ENCODE measurements around the gene MCRIP2. TPM values are rescaled to one million over a fixed set of nuclear protein-coding genes. Genes with fewer than 3 reads are reported as not detected.

The MCRIP2 gene
- total and polyA plus RNA-seq, 2 of the 8 experiments (the other 6 are each of a cell fraction or from before 2014, with no cell fraction given) = 45.4 to 75.5 TPM

DNA sequence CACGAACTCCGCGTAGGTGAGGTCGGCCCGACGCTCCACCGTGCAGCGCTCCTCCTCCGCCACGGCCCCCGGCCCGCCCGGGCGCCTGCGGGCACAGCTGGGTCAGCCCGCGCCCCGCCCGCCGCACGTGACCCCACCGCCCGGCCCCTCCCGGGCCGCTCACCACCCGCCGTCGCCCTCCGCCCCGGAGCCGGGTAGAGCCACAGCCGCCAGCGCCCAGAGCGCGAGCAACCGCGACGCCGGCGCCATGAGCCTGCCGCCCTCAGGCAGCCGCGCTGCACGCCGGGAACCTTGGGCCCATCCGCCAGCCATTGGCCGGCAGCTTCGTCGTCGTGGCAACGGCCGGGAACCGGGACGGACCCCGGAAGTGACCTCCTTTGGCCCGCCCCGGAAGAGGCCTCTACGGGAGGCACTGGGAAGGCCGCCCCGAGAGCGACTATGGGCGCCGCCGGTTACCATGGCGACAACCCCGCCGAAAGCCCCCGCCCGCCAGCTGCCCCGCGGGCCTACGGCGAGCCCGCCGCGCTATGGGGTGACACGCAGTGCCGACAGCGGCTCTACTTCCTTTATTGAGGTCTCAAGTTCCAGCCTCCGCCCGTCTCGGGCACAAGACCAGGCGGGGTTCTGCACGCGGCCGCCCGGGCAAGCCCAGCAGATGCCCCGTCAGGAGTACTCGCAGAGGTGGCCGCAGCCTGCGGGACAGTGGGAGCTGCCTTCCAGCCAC is 42.6 kb downstream of the MCRIP2 start, which contains the start of gene JMJD8 (continued):
- TF ChIP-seq CREB1 (IDR thresholded peaks at IDR 0.05) (peak; percentile 80), EP300 (IDR thresholded peaks at IDR 0.05; ENCODE audit: borderline replicate concordance in 1 of 2, low read depth in 2 of 2, low read length in 2 of 2) (no peak), YY1 (IDR thresholded peaks at IDR 0.05; ENCODE audit: low read depth, low read length) (peak; percentile 89), SIRT6 (IDR thresholded peaks at IDR 0.05; ENCODE audit: low read length) (no peak), SP1 (IDR thresholded peaks at IDR 0.05; ENCODE audit: low read depth, low read length) (peak; percentile 55; the same call in 1 of the 2 replicates), POLR2A (IDR thresholded peaks at IDR 0.05; ENCODE audit: control extremely low read depth in 1 of 2, low read depth in 2 of 2, low read length in 2 of 2) (peak in 1 of 2 experiments; percentile 92; a peak in 2 of 3 replicates), MAFK (IDR thresholded peaks at IDR 0.05; ENCODE audit: low read depth, low read length) (no peak), RAD21 (IDR thresholded peaks at IDR 0.05 in 1 of 2, conservative IDR thresholded peaks at IDR 0.05 in 1 of 2; ENCODE audit: low read depth in 2 of 2, low read length in 2 of 2) (no peak), KDM4A (IDR thresholded peaks at IDR 0.05; ENCODE audit: low read depth, low read length, severe bottlenecking) (no peak), USF2 (IDR thresholded peaks at IDR 0.05; ENCODE audit: low read length) (no peak), CTBP2 (IDR thresholded peaks at IDR 0.05; ENCODE audit: borderline replicate concordance, insufficient read depth, insufficient read length, low read length) (no peak), FOSL1 (IDR thresholded peaks at IDR 0.05; ENCODE audit: insufficient read depth, low read depth, low read length) (no peak), RNF2 (IDR thresholded peaks at IDR 0.05; ENCODE audit: borderline replicate concordance, low read depth, low read length, missing control alignments, poor library complexity, severe bottlenecking) (no peak), CBX5 (IDR thresholded peaks at IDR 0.05; ENCODE audit: low read depth, low read length) (no peak), POLR2AphosphoS5 (IDR thresholded peaks at IDR 0.05; ENCODE audit: low read depth, low read length) (peak; percentile 73; the same call in 1 of the 2 replicates), PHF8 (conservative IDR thresholded peaks at IDR 0.05; ENCODE audit: low read depth, low read length) (peak; percentile 82), HDAC2 (IDR thresholded peaks at IDR 0.05; ENCODE audit: borderline replicate concordance in 1 of 2, low read depth in 2 of 2, low read length in 2 of 2) (no peak)

All from H1 (cell line).